Coronary artery (tissue), 2 donors: ENCODE measurements around the gene TGFB2.

Source experiments
- DNase-seq: peaks from one replicate; pipeline ENCODE4 v3.0.0-alpha.2; 2017; ENCODE audit warnings: low spot score
- H3K27ac ChIP-seq, 2 donors: fragments of 200-600 bp; sonication (generic); one replicate each; pipeline ENCODE4 v1.5.1; 2016 to 2019
- H3K4me3 ChIP-seq: fragments of 200-600 bp; sonication (generic); 2 replicates; pipeline ENCODE4 v1.5.1; 2016; ENCODE audit warnings: mild to moderate bottlenecking, moderate library complexity
- TF ChIP-seq, protein P1 (sequence below): fragments of 200-600 bp; sonication (generic); IDR thresholded peaks from one replicate; pipeline ENCODE4 v1.5.1; 2019; ENCODE audit warnings: antibody characterized with exemption

The TGFB2 gene

GRCh38 chr1:218475275-218475674, 130.1 kb downstream of the TGFB2 start:
- TF ChIP-seq, protein P1, sequence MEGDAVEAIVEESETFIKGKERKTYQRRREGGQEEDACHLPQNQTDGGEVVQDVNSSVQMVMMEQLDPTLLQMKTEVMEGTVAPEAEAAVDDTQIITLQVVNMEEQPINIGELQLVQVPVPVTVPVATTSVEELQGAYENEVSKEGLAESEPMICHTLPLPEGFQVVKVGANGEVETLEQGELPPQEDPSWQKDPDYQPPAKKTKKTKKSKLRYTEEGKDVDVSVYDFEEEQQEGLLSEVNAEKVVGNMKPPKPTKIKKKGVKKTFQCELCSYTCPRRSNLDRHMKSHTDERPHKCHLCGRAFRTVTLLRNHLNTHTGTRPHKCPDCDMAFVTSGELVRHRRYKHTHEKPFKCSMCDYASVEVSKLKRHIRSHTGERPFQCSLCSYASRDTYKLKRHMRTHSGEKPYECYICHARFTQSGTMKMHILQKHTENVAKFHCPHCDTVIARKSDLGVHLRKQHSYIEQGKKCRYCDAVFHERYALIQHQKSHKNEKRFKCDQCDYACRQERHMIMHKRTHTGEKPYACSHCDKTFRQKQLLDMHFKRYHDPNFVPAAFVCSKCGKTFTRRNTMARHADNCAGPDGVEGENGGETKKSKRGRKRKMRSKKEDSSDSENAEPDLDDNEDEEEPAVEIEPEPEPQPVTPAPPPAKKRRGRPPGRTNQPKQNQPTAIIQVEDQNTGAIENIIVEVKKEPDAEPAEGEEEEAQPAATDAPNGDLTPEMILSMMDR: no peak
- no peak for DNase-seq
- Histone ChIP-seq H3K4me3 (no peak overlapping the region), H3K27ac (peak overlapping the region in 1 of 2 donors; percentile 13)

- DNase-seq: no peak
- TF ChIP-seq, protein P1: no peak
- H3K4me3 ChIP-seq: no peak overlapping the region
- peak overlapping the region in 1 of 2 donors; percentile 18 for H3K27ac ChIP-seq
Observed at GRCh38 chr1:218475699-218476098, 130.6 kb downstream of the TGFB2 start.

GRCh38 chr1:218476385-218476784, 131.2 kb downstream of the TGFB2 start:
- Histone ChIP-seq H3K27ac (peak overlapping the region in 1 of 2 donors; percentile 38), H3K4me3 (no peak overlapping the region)
- DNase-seq: no peak
- TF ChIP-seq, protein P1: no peak

GRCh38 chr1:218478336-218478735, 133.2 kb downstream of the TGFB2 start:
- no peak overlapping the region for H3K27ac ChIP-seq
- no peak overlapping the region for H3K4me3 ChIP-seq
- DNase-seq: no peak
- TF ChIP-seq, protein P1: no peak

- H3K4me3 ChIP-seq: no peak overlapping the region
- H3K27ac ChIP-seq: peak overlapping the region; percentile 65 to 82
- no peak for DNase-seq
- TF ChIP-seq, protein P1: no peak
Observed at GRCh38 chr1:218479436-218480115, 134.4 kb downstream of the TGFB2 start.

DNA sequence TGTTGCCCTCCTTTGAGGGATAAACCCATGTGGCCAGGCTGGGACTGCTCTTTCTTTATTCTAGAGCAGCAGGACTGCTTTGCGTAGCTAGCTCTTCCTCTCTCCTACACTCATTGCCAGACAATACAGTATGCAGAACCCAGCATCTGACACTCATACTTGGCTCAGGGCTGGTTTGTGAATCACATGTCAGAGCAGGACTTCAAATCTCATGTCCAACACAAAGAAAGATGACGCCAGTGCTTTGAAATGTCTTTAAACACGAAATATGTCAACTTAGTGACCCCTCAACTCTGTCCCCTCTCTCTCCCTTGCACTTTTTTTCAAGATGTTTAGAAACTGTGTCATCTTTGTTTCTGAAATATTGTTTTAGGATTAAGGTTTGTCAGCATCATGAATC, 135.0 kb downstream of the TGFB2 start:
- TF ChIP-seq, protein P1: no peak
- no peak for DNase-seq
- peak overlapping the region; percentile 65 to 82 for H3K27ac ChIP-seq

GRCh38 chr1:218480588-218481099, 135.5 kb downstream of the TGFB2 start:
- Histone ChIP-seq H3K27ac (peak overlapping the region; percentile 65 to 82), H3K4me3 (no peak overlapping the region)
- no peak for DNase-seq
- TF ChIP-seq, protein P1: no peak

More for the DNA sequence above, 135.0 kb downstream of the TGFB2 start:
- no peak overlapping the region for H3K4me3 ChIP-seq
